ENCODE measurements around the gene GALNT14. TPM values are rescaled to one million over a fixed set of nuclear protein-coding genes. Genes with fewer than 3 reads are reported as not detected.
A peak's percentile ranks its signal among the peaks of the same experiment; 100 is the strongest.

The GALNT14 gene
- total and polyA plus RNA-seq, 2 donors (not counting 1 experiment from before 2014, with no cell fraction given): 0.15 to 0.83 TPM

GRCh38 chr2:31109633-31110192 is 28.5 kb downstream of the GALNT14 start:
- TF ChIP-seq EZH2 (IDR thresholded peaks at IDR 0.05; ENCODE audit: low read length, missing control alignments): no peak
- no peak for TF ChIP-seq CTCF (conservative IDR thresholded peaks at IDR 0.05 in 1 of 2, IDR thresholded peaks at IDR 0.05 in 1 of 2; ENCODE audit: low read depth in 1 of 2, low read length in 2 of 2)
- Histone ChIP-seq H3K9me3 (ENCODE audit: control insufficient read depth, insufficient read depth, low read depth, low read length) (no peaks in the 10 kb centered on the region), H4K20me1 (ENCODE audit: control insufficient read depth, extremely low read depth, insufficient read depth, low read length) (no peaks in the 10 kb centered on the region), H3K27me3 (ENCODE audit: control insufficient read depth, insufficient read depth, low read length) (no peaks in the 10 kb centered on the region), H2AFZ (ENCODE audit: low read length) (no peak overlapping the region), H3K79me2 (ENCODE audit: control insufficient read depth, insufficient read depth, low read length) (no peaks in the 10 kb centered on the region), H3K4me3 (replicated peaks in 1 of 4; ENCODE audit: control extremely low read depth in 1 of 4, insufficient read depth in 1 of 4, low read depth in 3 of 4, low read length in 4 of 4) (no peak overlapping the region), H3K4me1 (ENCODE audit: control insufficient read depth, extremely low read depth, insufficient read depth, low read length) (no peaks in the 10 kb centered on the region), H3K27ac (ENCODE audit: insufficient read depth, low read length) (no peak overlapping the region), H3K4me2 (ENCODE audit: extremely low read depth, insufficient read depth, low read length) (no peak overlapping the region), H3K9ac (ENCODE audit: insufficient read depth, low read length) (no peak overlapping the region), H3K36me3 (ENCODE audit: control insufficient read depth, insufficient read depth, low read length) (no peaks in the 10 kb centered on the region)
- no peak for DNase-seq (ENCODE audit: low read depth in 2 of 2)

GRCh38 chr2:31108561-31109286 is 29.5 kb downstream of the GALNT14 start:
- TF ChIP-seq EZH2 (IDR thresholded peaks at IDR 0.05; ENCODE audit: low read length, missing control alignments) (no peak), CTCF (conservative IDR thresholded peaks at IDR 0.05 in 1 of 2, IDR thresholded peaks at IDR 0.05 in 1 of 2; ENCODE audit: low read depth in 1 of 2, low read length in 2 of 2) (no peak)
- no peaks in the 10 kb centered on the region for H4K20me1 ChIP-seq (ENCODE audit: control insufficient read depth, extremely low read depth, insufficient read depth, low read length)
- H2AFZ ChIP-seq (ENCODE audit: low read length): no peak overlapping the region
- H3K27ac ChIP-seq (ENCODE audit: insufficient read depth, low read length): no peak overlapping the region
- H3K36me3 ChIP-seq (ENCODE audit: control insufficient read depth, insufficient read depth, low read length): no peaks in the 10 kb centered on the region
- H3K4me1 ChIP-seq (ENCODE audit: control insufficient read depth, extremely low read depth, insufficient read depth, low read length): no peaks in the 10 kb centered on the region
- H3K79me2 ChIP-seq (ENCODE audit: control insufficient read depth, insufficient read depth, low read length): no peaks in the 10 kb centered on the region
- H3K4me3 ChIP-seq (replicated peaks in 1 of 4; ENCODE audit: control extremely low read depth in 1 of 4, insufficient read depth in 1 of 4, low read depth in 3 of 4, low read length in 4 of 4): no peak overlapping the region
- no peak overlapping the region for H3K4me2 ChIP-seq (ENCODE audit: extremely low read depth, insufficient read depth, low read length)
- no peak for DNase-seq (ENCODE audit: low read depth in 2 of 2)
- no peak overlapping the region for H3K9ac ChIP-seq (ENCODE audit: insufficient read depth, low read length)
- no peaks in the 10 kb centered on the region for H3K27me3 ChIP-seq (ENCODE audit: control insufficient read depth, insufficient read depth, low read length)
- H3K9me3 ChIP-seq (ENCODE audit: control insufficient read depth, insufficient read depth, low read depth, low read length): no peaks in the 10 kb centered on the region

- Histone ChIP-seq H3K9ac (ENCODE audit: insufficient read depth, low read length) (no peak overlapping the region), H3K4me1 (ENCODE audit: control insufficient read depth, extremely low read depth, insufficient read depth, low read length) (no peaks in the 10 kb centered on the region), H4K20me1 (ENCODE audit: control insufficient read depth, extremely low read depth, insufficient read depth, low read length) (no peaks in the 10 kb centered on the region), H3K27me3 (ENCODE audit: control insufficient read depth, insufficient read depth, low read length) (no peaks in the 10 kb centered on the region), H3K79me2 (ENCODE audit: control insufficient read depth, insufficient read depth, low read length) (no peaks in the 10 kb centered on the region), H3K36me3 (ENCODE audit: control insufficient read depth, insufficient read depth, low read length) (no peaks in the 10 kb centered on the region), H2AFZ (ENCODE audit: low read length) (no peak overlapping the region), H3K4me3 (replicated peaks in 1 of 4; ENCODE audit: control extremely low read depth in 1 of 4, insufficient read depth in 1 of 4, low read depth in 3 of 4, low read length in 4 of 4) (no peak overlapping the region), H3K9me3 (ENCODE audit: control insufficient read depth, insufficient read depth, low read depth, low read length) (no peaks in the 10 kb centered on the region), H3K4me2 (ENCODE audit: extremely low read depth, insufficient read depth, low read length) (no peak overlapping the region), H3K27ac (ENCODE audit: insufficient read depth, low read length) (no peak overlapping the region)
- TF ChIP-seq EZH2 (IDR thresholded peaks at IDR 0.05; ENCODE audit: low read length, missing control alignments): no peak
- no peak for TF ChIP-seq CTCF (conservative IDR thresholded peaks at IDR 0.05 in 1 of 2, IDR thresholded peaks at IDR 0.05 in 1 of 2; ENCODE audit: low read depth in 1 of 2, low read length in 2 of 2)
- DNase-seq (ENCODE audit: low read depth in 2 of 2): peak in 1 of 2 donors; percentile 5
These were observed 30.5 kb downstream of the GALNT14 start for GRCh38 chr2:31107591-31108300.

Measured in fibroblast of lung (primary cell).